Measurements from ENCODE around the gene HIVEP3. TPM values are rescaled to one million over a fixed set of nuclear protein-coding genes. Genes with fewer than 3 reads are reported as not detected.

HIVEP3 gene
- total RNA-seq, 4 donors from 2014 or later = 1.4 to 3.0 (median 2.3) TPM

DNA sequence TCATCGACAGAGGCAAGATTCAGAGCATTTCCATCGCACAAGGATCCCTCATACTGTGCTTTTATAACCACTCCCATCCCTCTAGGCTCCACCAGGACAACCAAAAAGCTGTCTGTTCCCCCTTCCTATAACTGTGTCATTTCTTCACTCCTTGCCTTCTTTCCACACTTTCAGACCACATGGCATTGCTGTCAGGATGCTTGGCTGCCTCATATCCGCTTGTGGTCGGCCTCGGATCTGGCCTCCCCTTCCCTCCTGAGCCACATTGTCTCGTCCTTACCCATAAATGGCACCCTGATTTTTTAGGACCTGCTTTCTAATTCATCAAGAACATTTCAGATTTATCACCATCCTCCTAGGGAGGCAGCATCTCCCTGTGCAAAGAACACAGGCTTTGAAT lies 80.5 kb downstream of the HIVEP3 start:
- Histone ChIP-seq H3K27ac (replicated peaks in 1 of 4) (no peak overlapping the region), H3K4me1 (no peaks in the 10 kb centered on the region), H3K9me3 (no peaks in the 10 kb centered on the region), H3K36me3 (no peaks in the 10 kb centered on the region), H3K27me3 (no peaks in the 10 kb centered on the region), H3K4me3 (no peak overlapping the region)
- WGBS = 85% methylated on average over 6 of the region's 6 CpGs
- TF ChIP-seq CTCF (IDR thresholded peaks at IDR 0.05) (no peak), EP300 (IDR thresholded peaks at IDR 0.05) (no peak), POLR2AphosphoS5 (IDR thresholded peaks at IDR 0.05) (no peak), POLR2A (IDR thresholded peaks at IDR 0.05; ENCODE audit: low read depth) (no peak)
- DNase-seq (ENCODE audit: extremely low spot score) = no peak
- intact Hi-C loops (cut with DNase I) = no loop called here

DNA sequence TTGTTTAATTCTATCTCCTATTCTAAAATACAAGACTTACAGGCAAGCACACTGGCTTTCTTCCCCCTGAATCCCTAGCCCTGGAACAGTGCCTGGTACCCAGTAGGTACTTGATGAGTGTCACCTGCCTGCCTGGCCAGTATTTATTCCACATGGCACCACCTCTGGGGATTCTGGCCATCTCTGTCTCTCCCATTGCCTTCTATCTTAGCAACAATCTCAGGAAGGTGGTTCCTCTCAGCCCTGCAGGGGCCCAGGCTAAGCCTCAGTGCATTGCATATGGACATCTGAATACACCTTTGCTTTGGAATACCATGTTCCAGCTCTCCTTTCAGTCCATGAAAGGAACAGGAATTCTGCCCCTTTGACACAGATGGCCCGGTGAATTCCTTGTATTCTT lies 81.0 kb downstream of the HIVEP3 start:
- TF ChIP-seq EP300 (IDR thresholded peaks at IDR 0.05) (no peak), POLR2A (IDR thresholded peaks at IDR 0.05; ENCODE audit: low read depth) (no peak), POLR2AphosphoS5 (IDR thresholded peaks at IDR 0.05) (no peak), CTCF (IDR thresholded peaks at IDR 0.05) (no peak)
- no peak for DNase-seq (ENCODE audit: extremely low spot score)
- Histone ChIP-seq H3K4me1 (no peaks in the 10 kb centered on the region), H3K4me3 (no peak overlapping the region), H3K36me3 (no peaks in the 10 kb centered on the region), H3K27ac (replicated peaks in 1 of 4) (no peak overlapping the region), H3K9me3 (no peaks in the 10 kb centered on the region), H3K27me3 (no peaks in the 10 kb centered on the region)
- intact Hi-C loops (cut with DNase I) = no loop called here
- 87% methylated on average over 1 of the region's 1 CpG for WGBS

DNA sequence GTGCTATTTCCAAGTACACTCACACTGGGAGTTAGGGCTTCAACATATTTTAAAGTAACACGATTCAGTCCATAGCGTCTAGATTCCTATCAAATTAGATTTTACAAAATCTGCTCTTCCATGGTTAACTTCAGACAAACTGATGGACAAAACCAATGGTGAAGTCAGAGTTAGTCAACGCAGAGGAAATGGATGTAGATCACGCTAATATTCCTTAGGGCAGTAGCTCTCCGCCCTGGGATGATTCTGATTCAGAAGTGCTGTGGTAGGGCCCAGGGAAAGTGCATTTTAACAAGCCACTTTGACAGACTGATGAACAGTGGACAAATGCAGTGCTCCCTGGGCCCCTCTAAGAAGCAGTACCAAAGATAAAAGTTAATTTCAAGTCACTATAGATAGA lies 83.2 kb downstream of the HIVEP3 start:
- TF ChIP-seq EP300 (IDR thresholded peaks at IDR 0.05) = no peak
- no peak for TF ChIP-seq POLR2AphosphoS5 (IDR thresholded peaks at IDR 0.05)
- no peak for TF ChIP-seq CTCF (IDR thresholded peaks at IDR 0.05)
- TF ChIP-seq POLR2A (IDR thresholded peaks at IDR 0.05; ENCODE audit: low read depth) = no peak
- no peaks in the 10 kb centered on the region for H3K36me3 ChIP-seq
- DNase-seq (ENCODE audit: extremely low spot score) = no peak
- no peak overlapping the region for H3K4me3 ChIP-seq
- no peaks in the 10 kb centered on the region for H3K4me1 ChIP-seq
- H3K27ac ChIP-seq (replicated peaks in 1 of 4) = no peak overlapping the region
- intact Hi-C loops (cut with DNase I) = no loop called here
- no peaks in the 10 kb centered on the region for H3K27me3 ChIP-seq
- H3K9me3 ChIP-seq = no peaks in the 10 kb centered on the region
- 100% methylated on average over 5 of the region's 5 CpGs for WGBS

- intact Hi-C loops (cut with DNase I) = no loop called here
- Histone ChIP-seq H3K27me3 (no peaks in the 10 kb centered on the region), H3K27ac (replicated peaks in 1 of 4) (no peak overlapping the region), H3K9me3 (no peaks in the 10 kb centered on the region), H3K36me3 (no peaks in the 10 kb centered on the region), H3K4me3 (no peak overlapping the region), H3K4me1 (peaks cover 4 to 5% (median 4%) of the 10 kb centered on the region in 4 donors)
- 100% methylated on average over 5 of the region's 5 CpGs for WGBS
- DNase-seq (ENCODE audit: extremely low spot score) = no peak
- no peak for TF ChIP-seq CTCF (IDR thresholded peaks at IDR 0.05)
Measured at GRCh38 chr1:41833519-41834000, 85.2 kb downstream of the HIVEP3 start.

DNA sequence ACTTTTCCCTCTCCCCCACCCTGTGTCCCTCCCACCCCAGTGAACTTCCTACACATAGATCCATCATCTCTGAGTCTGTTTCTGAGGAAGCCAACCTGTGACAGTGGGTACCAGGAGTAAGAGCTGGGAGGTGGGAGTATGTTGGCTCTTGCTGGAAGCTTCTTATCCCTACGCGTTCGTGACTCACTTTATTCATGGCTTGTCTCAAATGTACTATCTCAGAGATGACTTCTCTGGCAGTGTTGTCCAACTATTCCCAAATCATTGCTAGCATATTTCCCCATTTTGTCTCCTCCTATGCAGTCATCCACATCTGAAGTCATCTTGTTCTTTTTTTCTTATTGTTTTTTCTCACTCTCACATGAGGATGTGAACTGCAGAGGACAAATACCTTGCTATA lies 88.0 kb downstream of the HIVEP3 start:
- H3K36me3 ChIP-seq = no peaks in the 10 kb centered on the region
- peaks cover 12 to 15% (median 14%) of the 10 kb centered on the region in 4 donors for H3K4me1 ChIP-seq
- 89% methylated on average over 3 of the region's 3 CpGs for WGBS
- H3K27me3 ChIP-seq = no peaks in the 10 kb centered on the region
- DNase-seq (ENCODE audit: extremely low spot score) = no peak
- intact Hi-C loops (cut with DNase I) = no loop called here
- no peak overlapping the region for H3K4me3 ChIP-seq
- H3K9me3 ChIP-seq = no peaks in the 10 kb centered on the region
- no peak for TF ChIP-seq EP300 (IDR thresholded peaks at IDR 0.05)
- TF ChIP-seq POLR2AphosphoS5 (IDR thresholded peaks at IDR 0.05) = no peak
- TF ChIP-seq POLR2A (IDR thresholded peaks at IDR 0.05; ENCODE audit: low read depth) = no peak
- no peak for TF ChIP-seq CTCF (IDR thresholded peaks at IDR 0.05)
- no peak overlapping the region for H3K27ac ChIP-seq (replicated peaks in 1 of 4)
